GM12878 (cell line): Measurements from ENCODE around the gene DDX49. TPM values are rescaled to one million over a fixed set of nuclear protein-coding genes. Genes with fewer than 3 reads are reported as not detected.

ENCODE experiments used
- ATAC-seq: fragments of 200-7000 bp; cut with Tn5 transposase; 3 replicates; pipeline ENCODE4 v1.9.1; 2020; ENCODE audit warnings: mild to moderate bottlenecking, moderate library complexity
- BruUV-seq: library from RNA; stranded (reverse); fragments of 400-500 nt; replicated peaks from 2 replicates; lab custom pipeline; 2021; lab: Mats Ljungman, UMichigan
- CTCF ChIA-PET: fragments of 300-600 bp; sonication (Branson Sonifier 250); formaldehyde crosslinking; extraction: SDS; loops from one replicate; lab custom pipeline; 2021; ENCODE audit warnings: inconsistent platforms; lab: Yijun Ruan, JAX
- POLR2A ChIA-PET: fragments of 350-600 bp; formaldehyde crosslinking; extraction: SDS; loops from one replicate; lab custom pipeline; 2021; ENCODE audit warnings: inconsistent platforms; lab: Charles Lee
- RAD21 ChIA-PET: fragments of 300-600 bp; sonication (Branson Sonifier 250); formaldehyde crosslinking; loops from one replicate; lab custom pipeline; 2023; ENCODE audit warnings: antibody characterized with exemption; ENCODE audit not compliant: unreplicated experiment; lab: Charles Lee
- SMC1A ChIA-PET: fragments of 300-600 bp; sonication (Branson Sonifier 250); formaldehyde crosslinking; loops from one replicate; lab custom pipeline; 2023; ENCODE audit not compliant: unreplicated experiment, uncharacterized antibody; lab: Charles Lee
- DNase-seq: peaks from one replicate; pipeline ENCODE4 v3.0.0-alpha.2; 2011; ENCODE audit warnings: low read depth, low spot score
- FAIRE-seq: peaks from 3 replicates; lab custom pipeline; 2011; peaks lifted over from hg19 to GRCh38; lab: Jason Lieb, UNC
- H2AFZ ChIP-seq: 2 replicates; pipeline ENCODE4 v1.6.0; 2011; ENCODE audit warnings: low read depth, low read length, control low read depth; ENCODE audit not compliant: control insufficient read depth
- H3K27ac ChIP-seq: 2 replicates; pipeline ENCODE4 v1.5.1; 2011; ENCODE audit warnings: control low read depth; ENCODE audit not compliant: control insufficient read depth, insufficient read depth
- H3K27me3 ChIP-seq, 2 experiments: replicated peaks in 1 of 2; 2 replicates each; pipeline versions ENCODE4 v1.6.0 to v1.6.1; 2011; ENCODE audit warnings: low read length in 1 of 2; ENCODE audit not compliant: control insufficient read depth in 2 of 2, insufficient read depth in 2 of 2
- H3K36me3 ChIP-seq, 2 experiments: 2 replicates each; pipeline ENCODE4 v1.5.1; 2011; ENCODE audit warnings: low read length in 1 of 2; ENCODE audit not compliant: control insufficient read depth in 2 of 2, insufficient read depth in 2 of 2
- H3K4me1 ChIP-seq: 2 replicates; pipeline ENCODE4 v1.6.1; 2011; ENCODE audit warnings: mild to moderate bottlenecking, low read length, moderate library complexity, mixed read lengths; ENCODE audit not compliant: control insufficient read depth, insufficient read depth
- H3K4me2 ChIP-seq: 2 replicates; pipeline ENCODE4 v1.6.0; 2011; ENCODE audit warnings: control low read depth; ENCODE audit not compliant: control insufficient read depth, insufficient read depth
- H3K4me3 ChIP-seq: fragments of 200-600 bp; sonication (generic); 2 replicates; pipeline ENCODE4 v1.5.1; 2016
- H3K79me2 ChIP-seq: 2 replicates; pipeline ENCODE4 v1.6.0; 2011; ENCODE audit warnings: low read length; ENCODE audit not compliant: control insufficient read depth, insufficient read depth
- H3K9ac ChIP-seq: 2 replicates; pipeline ENCODE4 v1.8.0; 2011; ENCODE audit warnings: low read length, control low read depth, mixed read lengths; ENCODE audit not compliant: control insufficient read depth, insufficient read depth
- H3K9me3 ChIP-seq: replicated peaks from 3 replicates; pipeline ENCODE4 v1.5.1; 2011; ENCODE audit warnings: mild to moderate bottlenecking, low read length; ENCODE audit not compliant: control insufficient read depth, insufficient read depth
- H4K20me1 ChIP-seq: 2 replicates; pipeline ENCODE4 v1.6.0; 2011; ENCODE audit not compliant: control insufficient read depth, insufficient read depth
- ATF3 ChIP-seq: IDR thresholded peaks from 2 replicates; pipeline ENCODE4 v1.6.1; 2011; ENCODE audit warnings: low read depth, mild to moderate bottlenecking, low read length, moderate library complexity, borderline replicate concordance; ENCODE audit errors: extremely low read depth
- CHD1 ChIP-seq: IDR thresholded peaks from 2 replicates; pipeline ENCODE4 v1.6.1; 2012; ENCODE audit warnings: low read depth, low read length, improper control_type of control experiment
- ETV6 ChIP-seq, 2 experiments: fragments of 450-650 bp in 1 of 2; IDR thresholded peaks in 1 of 2; conservative IDR thresholded peaks in 1 of 2; 2 replicates each; pipeline ENCODE4 v1.6.1; 2014; ENCODE audit warnings: antibody characterized with exemption in 1 of 2, borderline replicate concordance in 1 of 2, low read depth in 1 of 2, mild to moderate bottlenecking in 1 of 2, moderate library complexity in 1 of 2
- MLLT1 ChIP-seq: fragments of 450-650 bp; IDR thresholded peaks from 2 replicates; pipeline ENCODE4 v1.6.1; 2016; ENCODE audit warnings: mild to moderate bottlenecking
- NFXL1 ChIP-seq: fragments of 450-650 bp; IDR thresholded peaks from 2 replicates; pipeline ENCODE4 v1.6.1; 2017; ENCODE audit warnings: antibody characterized with exemption, mild to moderate bottlenecking, borderline replicate concordance
- NR2C2 ChIP-seq: IDR thresholded peaks from 2 replicates; pipeline ENCODE4 v1.6.1; 2011; ENCODE audit warnings: borderline replicate concordance, low read depth; ENCODE audit not compliant: control insufficient read depth, insufficient read length
- PBX3 ChIP-seq: IDR thresholded peaks from 2 replicates; pipeline ENCODE4 v1.6.1; 2011; ENCODE audit warnings: mild to moderate bottlenecking, low read depth, low read length, moderate library complexity; ENCODE audit not compliant: insufficient replicate concordance
- POLR2A ChIP-seq: IDR thresholded peaks from 2 replicates; pipeline ENCODE4 v1.6.1; 2011; ENCODE audit warnings: low read depth, mild to moderate bottlenecking, low read length
- POU2F2 ChIP-seq: IDR thresholded peaks from 3 replicates; pipeline ENCODE4 v1.6.1; 2011; ENCODE audit warnings: low read depth, mild to moderate bottlenecking, low read length, borderline replicate concordance
- SIN3A ChIP-seq: IDR thresholded peaks from 2 replicates; pipeline ENCODE4 v1.6.1; 2012; ENCODE audit warnings: low read depth, low read length, improper control_type of control experiment
- STAT3 ChIP-seq: IDR thresholded peaks from 2 replicates; pipeline ENCODE4 v1.6.1; 2011; ENCODE audit warnings: low read depth, low read length, improper control_type of control experiment
- TCF12 ChIP-seq: IDR thresholded peaks from 2 replicates; pipeline ENCODE4 v1.6.1; 2011; ENCODE audit warnings: low read depth, mild to moderate bottlenecking, low read length
- USF1 ChIP-seq: IDR thresholded peaks from 2 replicates; pipeline ENCODE4 v1.6.1; 2011; ENCODE audit warnings: borderline replicate concordance, low read depth, mild to moderate bottlenecking, moderate library complexity, mixed read lengths, low read length; ENCODE audit not compliant: insufficient read depth; ENCODE audit errors: extremely low read length
- YBX1 ChIP-seq: fragments of 450-650 bp; IDR thresholded peaks from 2 replicates; pipeline ENCODE4 v1.6.1; 2016; ENCODE audit warnings: antibody characterized with exemption
- ZSCAN29 ChIP-seq: fragments of 450-650 bp; IDR thresholded peaks from 2 replicates; pipeline ENCODE4 v1.6.1; 2017; ENCODE audit warnings: mild to moderate bottlenecking, moderate library complexity
- WGBS: methylation state at CpG from one replicate; pipeline ENCODE4 v1.1.6; 2016; ENCODE audit warnings: low lambda C conversion rate; ENCODE audit not compliant: insufficient replicate concordance, insufficient coverage; ENCODE audit errors: missing lambda C conversion rate; 5-methylcytosine and 5-hydroxymethylcytosine counted together
- in situ Hi-C: fragments of 300-500 bp; cut with MboI; formaldehyde crosslinking; loops from 9 replicates; pipeline ENCODE4 v1.14.3; 2018; ENCODE audit warnings: mixed read lengths
- intact Hi-C: fragments of 100-400 bp; cut with micrococcal nuclease; formaldehyde crosslinking; loops from one replicate; pipeline ENCODE4 v1.14.2; 2022; ENCODE audit not compliant: unreplicated experiment
- polyA plus RNA-seq, 11 experiments: library from polyadenylated mRNA; depleted of rRNA in 4 of 11; unstranded in 6 of 11; stranded (reverse) in 5 of 11; fragments of >200 nt; fragmentation: Nextera tagmentation in 4 of 11; fragmentation: Illumina TruSeq in 1 of 11; extraction: Ambion mirVana in 4 of 11; extraction: Trizol in 1 of 11; gene quantifications; 1 replicate in 1 of 11; 2 replicates in 10 of 11; pipeline versions ENCODE4 v1.2.1 to v1.2.3, GENCODE V29; 2011 to 2016; ENCODE audit warnings: inconsistent platforms in 2 of 11, missing spikeins in 2 of 11, low read depth in 1 of 11
- total RNA-seq, 4 experiments: library from RNA; depleted of rRNA in 3 of 4; stranded (reverse); fragments of >200 nt in 3 of 4; fragmentation: Illumina TruSeq in 1 of 4; extraction: Trizol in 1 of 4; gene quantifications; 2 replicates each; pipeline versions ENCODE4 v1.2.1 to v1.2.3, GENCODE V29; 2013 to 2021

The DDX49 gene
- total and polyA plus RNA-seq, 10 of the 15 experiments (the other 5 are each of a cell fraction or from before 2014, with no cell fraction given) = 0.58 to 102 (median 48.1) TPM

- no peaks in the 10 kb centered on the region for H3K4me1 ChIP-seq
- DNase-seq (no peak), FAIRE-seq (no peak), ATAC-seq (no peak)
- RAD21 ChIA-PET = no interaction called here
- CTCF ChIA-PET = no interaction called here
- peaks cover 4% of the 10 kb centered on the region in 2 experiments; a peak in 3 of 4 replicates for H3K27me3 ChIP-seq
- no TSS peak for BruUV-seq
- SMC1A ChIA-PET = no interaction called here
- no peak overlapping the region for H3K4me2 ChIP-seq
- no peak for TF ChIP-seq USF1
- no peak for TF ChIP-seq TCF12
- no peak for TF ChIP-seq MLLT1
- TF ChIP-seq ATF3 = no peak
- TF ChIP-seq CHD1 = no peak
- TF ChIP-seq NFXL1 = no peak
- TF ChIP-seq ZSCAN29 = no peak
- TF ChIP-seq STAT3 = no peak
- no peak for TF ChIP-seq POLR2A
- no peak for TF ChIP-seq SIN3A
- TF ChIP-seq YBX1 = no peak
- no peak for TF ChIP-seq ETV6 (conservative IDR thresholded peaks at IDR 0.05 in 1 of 2, IDR thresholded peaks at IDR 0.05 in 1 of 2; ENCODE audit: borderline replicate concordance in 1 of 2, low read depth in 1 of 2)
- TF ChIP-seq POU2F2 = no peak
- no peak for TF ChIP-seq NR2C2
- no peak for TF ChIP-seq PBX3
- in situ Hi-C loops = no loop called here
- H3K9ac ChIP-seq = no peak overlapping the region
- H2AFZ ChIP-seq = no peak overlapping the region
- H3K27ac ChIP-seq = no peak overlapping the region
- POLR2A ChIA-PET = no interaction called here
- H3K79me2 ChIP-seq = no peaks in the 10 kb centered on the region
- 3% methylated on average over 21 of the region's 33 CpGs for WGBS
- intact Hi-C loops = no loop called here
- peaks cover 2 to 4% of the 10 kb centered on the region in 2 experiments; a peak in 2 of 4 replicates for H3K36me3 ChIP-seq
- H3K4me3 ChIP-seq = no peak overlapping the region
- H4K20me1 ChIP-seq = no peaks in the 10 kb centered on the region
- no peaks in the 10 kb centered on the region for H3K9me3 ChIP-seq
Measured at GRCh38 chr19:18896421-18896841, 23.1 kb upstream of the DDX49 start.
